Subcutaneous preadipocyte (primary cell): ENCODE measurements around the gene WDR6. TPM values are rescaled to one million over a fixed set of nuclear protein-coding genes. Genes with fewer than 3 reads are reported as not detected.

Experiments used
- small RNA-seq: library from RNA; depleted of rRNA; stranded (forward); fragments of <200 nt; gene quantifications from one replicate; pipeline ENCODE3, GENCODE V24; 2012
- total RNA-seq: library from RNA; depleted of rRNA; stranded (reverse); fragments of >200 nt; gene quantifications from 2 replicates; pipeline ENCODE4 v1.2.3, GENCODE V29; 2012

WDR6 gene
- total RNA-seq: 58.4 and 62.4 TPM in 2 replicates

GRCh38 chr3:49007068-49007770, at the start of gene WDR6:
TSS of gene WDR6 (plus strand) at chr3:49007391. CDS start at chr3:49007432, 41 bp downstream.

GRCh38 chr3:48989796-48990635, 17.2 kb upstream of the WDR6 start, which contains the start of gene P4HTM:
TSS of gene P4HTM (plus strand) at chr3:48990241. CDS start at chr3:48990257, 16 bp downstream.

GRCh38 chr3:49017971-49018706, 10.9 kb downstream of the WDR6 start, which contains the start of gene DALRD3:
TSS of gene DALRD3 (minus strand) at chr3:49018580. CDS start at chr3:49018564, 16 bp downstream.

GRCh38 chr3:49021813-49022687, 14.9 kb downstream of the WDR6 start, which contains the start of gene NDUFAF3:
TSS of gene NDUFAF3 (plus strand) at chr3:49022121. CDS start at chr3:49022145, 24 bp downstream.

GRCh38 chr3:49028673-49029562, 21.7 kb downstream of the WDR6 start, which contains the start of gene IMPDH2:
TSS of gene IMPDH2 (minus strand) at chr3:49029398. CDS start at chr3:49029350, 48 bp downstream.

Small RNA genes within 50 kb of the gene (small RNA-seq; reads per million reads assigned to genes)
- gene MIR191 (18,047 reads per million, percentile 100 among the genes with 10 or more reads in this experiment), gene MIR425 (653 reads per million, percentile 99 among the genes with 10 or more reads in this experiment)

Other genes with a start within 250 kb of the WDR6 start
- gene PRKAR2A, start 159.5 kb upstream of the WDR6 start, total RNA-seq: 35.6 and 57.3 TPM in 2 replicates
- gene SLC25A20, start 108.5 kb upstream of the WDR6 start, total RNA-seq: 9.9 and 12.9 TPM in 2 replicates
- 51.1 and 68.0 TPM in 2 replicates for gene ARIH2, start 88.5 kb upstream of the WDR6 start, total RNA-seq
- 20.5 and 29.4 TPM in 2 replicates for gene P4HTM, start 17.1 kb upstream of the WDR6 start, total RNA-seq
- 46.9 and 59.9 TPM in 2 replicates for gene DALRD3, start 11.2 kb downstream of the WDR6 start, total RNA-seq
- 42.8 and 47.8 TPM in 2 replicates for gene NDUFAF3, start 14.7 kb downstream of the WDR6 start, total RNA-seq
- 479 and 516 TPM in 2 replicates for gene IMPDH2, start 22.0 kb downstream of the WDR6 start, total RNA-seq
- 109 and 145 TPM in 2 replicates for gene QRICH1, start 86.7 kb downstream of the WDR6 start, total RNA-seq
- gene QARS1, start 97.4 kb downstream of the WDR6 start, total RNA-seq: 239 and 293 TPM in 2 replicates
- gene USP19, start 113.4 kb downstream of the WDR6 start, total RNA-seq: 32.0 and 41.1 TPM in 2 replicates
- 193 and 231 TPM in 2 replicates for gene LAMB2, start 125.7 kb downstream of the WDR6 start, total RNA-seq
- 23.1 and 24.6 TPM in 2 replicates for gene CCDC71, start 158.9 kb downstream of the WDR6 start, total RNA-seq
- 7.6 and 12.5 TPM in 2 replicates for gene KLHDC8B, start 164.2 kb downstream of the WDR6 start, total RNA-seq